Activated CD8-positive, alpha-beta T cell treated with anti-CD3 and anti-CD28 coated beads for 36 hours (primary cell): ENCODE measurements around the gene GPR156. TPM values are rescaled to one million over a fixed set of nuclear protein-coding genes. Genes with fewer than 3 reads are reported as not detected.

Source experiments
- ATAC-seq: fragments of 200-7000 bp; cut with Tn5 transposase; one replicate; pipeline ENCODE4 v1.10.0; 2021; ENCODE audit warnings: mild to moderate bottlenecking, moderate library complexity
- CTCF ChIA-PET: fragments of 350-600 bp; sonication (Branson Sonifier 250); formaldehyde crosslinking; loops from one replicate; lab custom pipeline; 2021; ENCODE audit warnings: antibody characterized with exemption; lab: Charles Lee
- POLR2A ChIA-PET: fragments of 350-600 bp; sonication (Branson Sonifier 250); formaldehyde crosslinking; loops from one replicate; lab custom pipeline; 2021; ENCODE audit warnings: antibody characterized with exemption; lab: Charles Lee
- DNase-seq: peaks from one replicate; pipeline ENCODE4 v3.0.0-alpha.2; 2020
- H3K27ac Mint-ChIP-seq: one replicate; pipeline ENCODE4 v1.8.0; 2021; ENCODE audit warnings: mild to moderate bottlenecking, mixed read lengths
- H3K27me3 Mint-ChIP-seq: one replicate; pipeline ENCODE4 v1.8.0; 2021; ENCODE audit warnings: mixed read lengths
- H3K36me3 Mint-ChIP-seq: one replicate; pipeline ENCODE4 v1.8.0; 2021; ENCODE audit warnings: low read depth, mixed read lengths
- H3K4me1 Mint-ChIP-seq: one replicate; pipeline ENCODE4 v1.8.0; 2021; ENCODE audit warnings: low read depth, mixed read lengths
- H3K4me3 Mint-ChIP-seq: one replicate; pipeline ENCODE4 v1.8.0; 2021; ENCODE audit warnings: mild to moderate bottlenecking, moderate library complexity, mixed read lengths
- H3K9me3 Mint-ChIP-seq: one replicate; pipeline ENCODE4 v1.8.0; 2021; ENCODE audit warnings: mixed read lengths
- CTCF ChIP-seq: fragments of 200-600 bp; IDR thresholded peaks from one replicate; pipeline ENCODE4 v1.8.0; 2022; ENCODE audit warnings: antibody characterized with exemption, mild to moderate bottlenecking
- intact Hi-C: fragments of 100-400 bp; cut with micrococcal nuclease; formaldehyde crosslinking; loops from one replicate; pipeline ENCODE4 v1.10.0; 2022
- total RNA-seq, 2 experiments: library from RNA; stranded (reverse); gene quantifications; one replicate each; pipeline ENCODE4 v1.2.3, GENCODE V29; 2021

GPR156 gene
- total RNA-seq, 2 experiments from 2014 or later = not detected

GRCh38 chr3:120145542-120146285, 139.3 kb downstream of the GPR156 start:
- Mint-ChIP-seq H3K4me1 (peaks cover 31% of the 10 kb centered on the region), H3K4me3 (no peak overlapping the region), H3K36me3 (no peaks in the 10 kb centered on the region), H3K27ac (peak overlapping the region; percentile 79), H3K27me3 (no peaks in the 10 kb centered on the region), H3K9me3 (no peaks in the 10 kb centered on the region)
- peak; percentile 90 for ATAC-seq
- DNase-seq = peak; percentile 54
- POLR2A ChIA-PET = interaction anchor here (2.6 kb wide), 1 partner anchor 50 kb away, joined by 8 read pairs; no protein-coding TSS in a partner anchor
- intact Hi-C loops = loop anchor here (2.0 to 5.0 kb wide), 2 partner anchors 238 to 253 kb away; no protein-coding TSS in a partner anchor
- CTCF ChIA-PET = interaction anchor here (0.7 to 5.9 kb wide), 6 partner anchors 61 to 571 kb away, joined by 4 to 75 read pairs (median 6); no protein-coding TSS in a partner anchor
- TF ChIP-seq CTCF = no peak

GRCh38 chr3:120144267-120144666, 140.8 kb downstream of the GPR156 start:
- H3K36me3 Mint-ChIP-seq = no peaks in the 10 kb centered on the region
- TF ChIP-seq CTCF = no peak
- intact Hi-C loops = no loop called here
- no peak for DNase-seq
- H3K4me3 Mint-ChIP-seq = no peak overlapping the region
- ATAC-seq = no peak
- ChIA-PET CTCF (no interaction called here), POLR2A (no interaction called here)
- no peaks in the 10 kb centered on the region for H3K27me3 Mint-ChIP-seq
- peaks cover 29% of the 10 kb centered on the region for H3K4me1 Mint-ChIP-seq
- no peak overlapping the region for H3K27ac Mint-ChIP-seq
- no peaks in the 10 kb centered on the region for H3K9me3 Mint-ChIP-seq

- Mint-ChIP-seq H3K27me3 (no peaks in the 10 kb centered on the region), H3K4me3 (no peak overlapping the region), H3K27ac (no peak overlapping the region), H3K9me3 (no peaks in the 10 kb centered on the region), H3K36me3 (no peaks in the 10 kb centered on the region), H3K4me1 (peaks cover 27% of the 10 kb centered on the region)
- ChIA-PET CTCF (no interaction called here), POLR2A (no interaction called here)
- ATAC-seq (no peak), DNase-seq (no peak)
- intact Hi-C loops = no loop called here
- TF ChIP-seq CTCF = no peak
Measured at GRCh38 chr3:120143676-120144075, 141.3 kb downstream of the GPR156 start.

DNA sequence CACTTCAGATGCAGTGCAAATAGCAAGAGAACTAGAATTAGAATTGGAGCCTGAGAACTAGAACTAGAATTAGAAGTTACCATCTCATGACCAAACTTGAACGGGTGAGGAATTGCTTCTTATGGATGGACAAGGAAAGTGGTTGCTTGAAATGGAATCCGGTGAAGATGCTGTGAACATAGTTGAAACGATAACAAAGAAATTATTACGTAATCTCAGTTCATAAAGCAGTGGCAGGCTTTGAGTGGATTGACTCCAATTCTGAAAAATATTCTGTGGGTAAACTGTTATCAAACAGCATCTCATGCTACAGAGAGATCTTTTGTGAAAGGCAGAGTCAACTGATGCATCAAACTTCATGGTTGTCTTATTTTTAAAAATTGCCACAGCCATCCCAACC, 142.8 kb downstream of the GPR156 start:
- Mint-ChIP-seq H3K4me1 (peaks cover 18% of the 10 kb centered on the region), H3K27ac (no peak overlapping the region), H3K36me3 (no peaks in the 10 kb centered on the region), H3K4me3 (no peak overlapping the region), H3K9me3 (no peaks in the 10 kb centered on the region), H3K27me3 (no peaks in the 10 kb centered on the region)
- CTCF ChIA-PET = no interaction called here
- intact Hi-C loops = no loop called here
- DNase-seq (no peak), ATAC-seq (no peak)
- POLR2A ChIA-PET = no interaction called here
- TF ChIP-seq CTCF = no peak

- Mint-ChIP-seq H3K36me3 (no peaks in the 10 kb centered on the region), H3K9me3 (no peaks in the 10 kb centered on the region), H3K4me3 (no peak overlapping the region), H3K27ac (no peak overlapping the region), H3K4me1 (peaks cover 1% of the 10 kb centered on the region), H3K27me3 (no peaks in the 10 kb centered on the region)
- ChIA-PET CTCF (interaction anchor here (0.9 to 1.2 kb wide), 2 partner anchors 248 kb away, joined by 4 read pairs; no protein-coding TSS in a partner anchor), POLR2A (no interaction called here)
- no peak for ATAC-seq
- intact Hi-C loops = no loop called here
- TF ChIP-seq CTCF = no peak
- no peak for DNase-seq
Measured at GRCh38 chr3:120140098-120140742, 144.8 kb downstream of the GPR156 start.
